GM18861 (cell line): ENCODE measurements around the gene NSD2.

Source experiments
- ATAC-seq: cut with Tn5 transposase; IDR thresholded peaks from one replicate; pipeline ENCODE4 v1.9.1; 2021; ENCODE audit not compliant: unreplicated experiment

NSD2 gene

DNA sequence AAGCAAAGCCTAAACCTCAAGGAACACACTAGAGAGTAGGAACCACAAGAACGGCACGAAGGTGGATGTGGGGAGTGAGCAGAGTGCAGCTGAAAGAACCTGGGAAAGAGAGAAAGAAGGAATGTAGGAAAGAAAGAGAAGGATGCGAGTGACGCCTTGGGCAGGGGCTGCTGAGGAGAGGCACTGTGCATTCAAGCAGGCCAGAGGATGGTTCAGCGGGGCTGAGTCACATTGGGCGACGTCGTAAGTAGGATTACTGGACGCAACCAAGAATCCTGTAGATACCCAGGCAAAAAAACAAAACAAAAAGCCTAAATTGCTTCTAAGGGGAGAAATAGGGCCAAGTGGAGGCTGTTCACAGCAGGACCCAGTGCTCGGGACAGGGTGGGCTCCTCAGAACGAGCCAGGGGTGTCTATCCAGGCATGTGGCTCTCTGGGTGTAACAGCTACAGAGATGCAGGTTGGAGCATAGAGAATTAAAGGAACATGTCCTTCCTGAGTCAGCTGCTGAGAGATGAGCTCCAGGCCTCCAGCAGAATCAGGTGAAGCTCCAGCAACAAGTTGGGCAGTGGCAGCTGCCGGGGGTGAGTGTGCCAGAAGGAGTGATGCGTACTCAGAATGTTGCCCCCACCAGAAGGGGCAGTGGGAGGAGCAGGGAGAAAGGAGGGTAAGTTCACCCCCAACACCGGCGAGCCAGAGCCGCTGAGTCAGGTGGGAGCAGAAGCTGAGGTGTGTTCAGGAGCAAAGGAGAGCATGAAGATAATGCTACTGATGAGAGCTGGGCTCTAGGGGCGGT is 98.9 kb downstream of the NSD2 start:
- ATAC-seq: no peak

DNA sequence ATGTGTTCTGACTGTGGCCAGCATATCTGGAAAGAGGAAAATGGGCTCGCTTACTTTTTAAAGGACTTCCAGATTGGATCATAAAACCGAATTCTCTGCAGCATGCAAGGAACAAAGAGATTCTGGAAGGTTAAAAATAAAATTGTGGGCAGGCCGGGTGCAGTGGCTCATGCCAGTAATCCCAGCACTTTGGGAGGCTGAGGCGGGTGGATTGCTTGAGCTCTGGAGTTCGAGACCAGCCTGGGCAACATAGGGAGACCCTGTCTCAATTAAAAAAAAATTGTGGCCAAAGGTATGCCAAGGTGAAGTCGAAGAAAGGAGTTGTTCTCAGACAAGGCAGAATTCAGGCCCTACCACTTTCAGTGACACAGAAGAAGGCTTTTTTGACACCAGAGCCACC is 99.7 kb downstream of the NSD2 start:
- ATAC-seq: no peak

DNA sequence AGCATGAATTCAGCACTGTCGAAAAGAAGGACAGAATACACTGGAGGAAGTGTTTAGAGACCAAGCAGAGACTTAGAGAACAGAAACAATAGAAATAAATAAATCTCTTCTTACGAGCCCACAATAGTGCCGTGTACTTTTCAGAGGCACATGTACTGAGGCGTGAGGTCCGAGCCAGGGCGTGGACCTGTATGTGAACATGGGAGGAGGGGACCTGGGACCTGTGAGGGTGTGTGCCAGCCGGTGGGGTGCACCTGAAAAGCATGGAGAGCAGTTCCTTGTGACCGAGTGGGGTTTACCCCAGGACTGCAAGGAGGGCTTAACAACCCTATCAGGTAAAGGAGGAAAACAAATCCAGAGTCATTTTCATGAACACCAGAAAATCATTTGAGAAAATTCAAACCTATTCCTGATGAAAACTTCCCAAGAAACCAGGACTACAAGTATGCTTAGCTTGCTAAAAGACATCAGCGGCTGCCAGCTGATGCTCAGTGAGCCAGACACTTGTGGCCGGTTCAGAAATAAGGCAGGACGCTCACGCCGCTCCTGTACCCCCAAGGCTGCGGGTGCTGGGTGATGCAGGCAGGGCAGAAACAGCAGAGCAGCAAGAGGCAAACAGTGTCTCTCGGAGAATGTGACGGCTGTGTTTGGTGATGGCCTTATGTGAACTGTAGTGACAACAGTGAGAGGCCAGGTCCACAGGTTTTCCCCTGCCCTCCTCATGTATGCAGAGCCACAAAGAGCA is 100.4 kb downstream of the NSD2 start:
- ATAC-seq: no peak

DNA sequence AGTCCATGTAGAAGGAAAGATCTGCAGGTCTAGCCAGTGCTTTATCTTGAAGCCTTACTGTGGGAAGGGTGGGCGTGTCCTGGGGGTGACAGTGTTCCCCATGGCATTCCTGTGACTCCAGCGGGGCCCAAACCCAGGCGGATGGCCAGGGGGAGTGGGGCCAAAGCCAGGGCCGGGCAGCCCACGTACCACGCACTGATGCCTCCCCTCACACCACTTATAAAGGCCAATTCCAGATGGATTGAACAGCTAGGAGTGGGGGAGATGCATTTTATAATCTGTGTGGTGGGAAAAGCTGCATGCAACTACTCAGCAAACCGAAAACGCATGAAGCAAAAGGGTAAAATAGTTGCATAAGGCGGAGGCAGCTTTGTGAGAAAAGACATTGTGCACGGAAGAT is 101.2 kb downstream of the NSD2 start:
- ATAC-seq: no peak

DNA sequence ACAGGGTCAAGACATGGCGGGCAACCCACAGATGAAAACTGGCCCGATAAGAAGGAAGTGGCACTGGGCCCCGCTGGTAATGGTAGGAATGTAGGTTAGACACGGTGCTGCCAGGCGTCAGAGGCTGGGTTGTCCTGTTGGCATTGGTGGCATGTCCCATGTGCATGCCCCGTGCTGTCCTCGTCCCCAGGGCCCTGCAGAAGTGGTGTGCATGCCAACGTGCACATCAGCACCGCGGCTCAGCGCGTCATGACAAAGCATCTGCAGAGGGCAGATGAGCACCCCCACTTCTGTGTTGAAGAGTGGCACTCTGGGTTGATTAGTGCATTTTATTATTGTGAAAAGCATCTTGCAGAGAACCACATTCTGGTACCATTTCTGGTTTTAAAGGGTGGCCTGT is 102.0 kb downstream of the NSD2 start:
- no peak for ATAC-seq

DNA sequence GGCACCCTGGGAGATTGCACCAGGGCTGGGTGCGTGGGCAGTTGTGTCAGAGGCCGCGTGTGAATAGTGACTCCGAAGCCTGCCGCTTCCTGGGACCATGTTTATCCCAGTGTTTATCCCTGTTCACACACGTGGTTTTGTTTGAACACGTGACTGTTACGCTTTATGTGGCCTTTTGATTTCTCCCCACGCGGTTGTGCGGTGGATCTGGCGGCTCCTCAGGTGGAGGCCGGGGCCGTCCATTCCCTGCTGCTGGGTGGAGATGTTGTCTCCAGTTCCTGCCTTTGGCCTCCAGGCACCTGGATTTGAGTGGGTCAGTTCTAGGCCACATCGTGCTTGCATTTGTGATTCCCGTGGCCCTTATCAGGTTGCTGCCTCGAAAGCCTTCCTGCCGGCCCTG is 102.5 kb downstream of the NSD2 start:
- ATAC-seq: no peak

DNA sequence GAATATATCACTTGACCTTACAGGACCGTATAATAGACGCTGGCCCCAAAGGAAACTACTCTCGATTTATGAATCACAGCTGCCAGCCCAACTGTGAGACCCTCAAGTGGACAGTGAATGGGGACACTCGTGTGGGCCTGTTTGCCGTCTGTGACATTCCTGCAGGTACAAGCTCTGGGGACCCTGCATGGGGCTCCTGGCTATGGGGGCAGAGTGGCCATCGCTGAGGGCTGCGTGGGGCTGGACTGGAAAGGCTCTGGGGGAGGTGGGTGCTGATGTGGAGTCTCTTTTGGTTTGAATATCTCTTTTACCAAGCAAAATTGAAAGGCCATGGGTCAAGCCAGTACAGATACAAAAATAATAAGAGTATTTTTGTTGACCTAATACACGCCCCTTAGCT is 103.6 kb downstream of the NSD2 start:
- no peak for ATAC-seq

DNA sequence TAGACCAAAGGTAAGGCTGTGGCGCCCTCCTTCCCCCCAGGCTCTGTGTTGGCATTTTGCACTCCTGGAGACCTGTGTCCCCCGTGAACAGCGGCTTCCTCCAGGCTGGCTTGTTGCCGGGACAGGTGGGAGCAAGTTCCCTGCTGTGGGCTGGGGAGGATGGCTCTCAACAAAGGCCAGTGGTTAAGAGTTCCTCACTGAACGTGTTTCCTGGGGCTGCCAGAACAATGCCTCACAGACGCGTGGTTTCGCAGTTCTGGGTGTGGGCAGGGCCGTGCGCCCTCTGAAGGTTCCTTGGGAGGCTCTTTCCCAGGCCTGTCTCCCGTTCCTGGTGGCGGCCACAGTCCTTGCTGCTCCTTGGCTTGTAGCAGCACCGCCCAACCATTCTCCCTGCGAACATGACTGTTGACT is 104.2 kb downstream of the NSD2 start:
- ATAC-seq: no peak

DNA sequence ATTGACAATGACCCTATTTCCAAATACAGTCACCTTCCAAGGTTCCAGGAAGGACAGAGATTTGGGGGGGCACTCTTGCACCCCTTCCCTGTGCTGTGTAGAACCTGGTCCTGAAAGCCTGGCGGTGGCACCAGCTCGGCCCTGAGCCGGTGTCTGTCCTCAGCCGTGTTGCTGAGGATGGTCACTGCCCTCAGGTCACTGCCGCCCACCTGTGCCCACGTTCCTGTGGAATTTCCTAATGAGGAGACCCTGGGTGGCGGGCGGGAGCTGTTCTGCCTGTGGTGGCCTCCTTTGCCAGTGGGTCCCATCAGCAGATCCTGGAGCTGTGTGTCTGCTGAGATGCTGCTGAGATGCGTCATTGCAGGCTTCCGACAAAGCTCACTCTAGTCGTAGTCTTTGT is 104.7 kb downstream of the NSD2 start:
- ATAC-seq: no peak

DNA sequence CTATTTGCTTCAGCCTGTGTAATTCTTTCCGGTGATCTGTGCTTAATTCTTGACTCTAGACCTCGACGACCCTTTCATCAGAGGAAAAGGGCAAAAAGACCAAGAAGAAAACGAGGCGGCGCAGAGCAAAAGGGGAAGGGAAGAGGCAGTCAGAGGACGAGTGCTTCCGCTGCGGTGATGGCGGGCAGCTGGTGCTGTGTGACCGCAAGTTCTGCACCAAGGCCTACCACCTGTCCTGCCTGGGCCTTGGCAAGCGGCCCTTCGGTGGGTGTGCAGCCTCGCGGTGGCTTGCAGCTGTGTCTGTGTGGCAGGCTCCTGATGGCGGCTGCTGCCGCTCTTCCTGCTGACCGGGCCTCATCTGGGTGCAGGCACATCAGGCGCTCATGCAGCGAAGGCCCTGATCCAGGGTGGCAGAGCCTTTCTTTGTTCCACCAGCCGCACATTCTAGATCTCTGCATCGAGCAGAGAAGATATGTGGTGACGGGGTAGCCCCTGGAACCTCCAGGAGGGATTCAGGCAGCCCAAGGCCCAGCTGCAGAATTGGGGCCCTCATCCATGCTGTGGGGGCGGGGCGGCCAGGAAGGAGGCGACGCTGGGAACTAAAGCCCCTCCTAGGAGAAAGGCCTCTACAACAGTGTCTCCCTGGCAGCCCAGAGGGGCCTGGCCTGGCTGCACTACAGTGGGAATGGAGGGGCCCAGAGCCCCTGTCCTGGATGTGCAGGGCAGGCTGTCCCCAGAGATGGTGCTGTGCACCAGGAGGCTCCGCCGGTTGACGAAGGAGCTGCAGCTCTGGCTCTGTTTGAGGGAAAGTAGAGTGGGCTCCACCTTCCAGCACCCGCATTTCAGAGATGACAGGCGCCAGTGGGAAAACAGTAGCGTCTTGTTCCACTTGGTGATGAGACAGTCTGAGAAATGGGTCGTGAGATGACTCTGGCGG is 105.5 kb downstream of the NSD2 start:
- ATAC-seq: no peak

DNA sequence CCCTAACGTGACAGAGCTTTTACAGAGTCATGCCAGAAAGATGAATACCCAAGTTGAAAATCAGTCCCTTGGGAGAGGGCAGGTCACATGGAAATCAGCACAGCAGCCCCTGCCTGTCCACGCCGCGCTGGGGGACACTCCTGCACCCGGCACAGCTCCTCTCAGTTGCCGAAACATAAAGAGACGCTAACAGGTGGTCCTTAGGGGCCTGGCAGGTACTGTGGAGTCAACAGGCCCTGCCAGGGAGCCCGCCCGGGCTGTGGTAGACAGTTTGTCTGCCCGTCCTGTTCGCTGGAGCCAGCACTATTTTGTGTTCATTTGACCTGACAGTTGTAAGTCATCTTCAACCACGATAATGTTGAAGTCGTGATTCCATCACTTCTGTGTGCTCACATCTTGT is 107.0 kb downstream of the NSD2 start:
- no peak for ATAC-seq

DNA sequence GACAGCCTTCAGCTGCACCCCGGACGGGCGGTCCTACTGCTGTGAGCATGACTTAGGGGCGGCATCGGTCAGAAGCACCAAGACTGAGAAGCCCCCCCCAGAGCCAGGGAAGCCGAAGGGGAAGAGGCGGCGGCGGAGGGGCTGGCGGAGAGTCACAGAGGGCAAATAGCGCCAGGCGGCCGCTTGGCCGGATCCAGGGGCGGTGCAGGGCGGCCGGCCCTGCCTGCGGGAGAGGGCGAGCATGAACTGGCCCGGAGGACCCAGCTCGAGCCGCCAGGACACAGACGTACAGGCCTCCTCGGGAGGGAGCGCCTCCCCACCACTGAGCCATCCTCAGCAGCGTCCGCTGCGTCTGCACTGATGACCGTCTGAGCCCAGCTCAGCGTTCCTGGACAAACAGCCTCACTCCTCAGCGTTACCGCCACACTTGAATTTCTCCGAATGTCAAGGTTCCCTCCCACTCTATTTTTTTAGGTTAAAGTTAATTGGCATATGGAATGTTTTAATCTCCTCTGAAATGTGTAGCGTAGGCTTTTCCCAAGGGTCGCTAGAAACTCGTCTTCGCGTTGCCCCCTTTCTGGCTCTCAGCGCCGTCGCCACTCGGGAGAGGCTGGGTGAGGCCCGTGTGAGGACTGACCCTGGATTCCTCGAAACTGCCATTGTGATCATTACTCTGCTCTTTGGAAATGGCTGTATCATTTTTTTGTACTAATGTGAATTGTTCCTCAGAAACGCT is 107.7 kb downstream of the NSD2 start:
- ATAC-seq: no peak

DNA sequence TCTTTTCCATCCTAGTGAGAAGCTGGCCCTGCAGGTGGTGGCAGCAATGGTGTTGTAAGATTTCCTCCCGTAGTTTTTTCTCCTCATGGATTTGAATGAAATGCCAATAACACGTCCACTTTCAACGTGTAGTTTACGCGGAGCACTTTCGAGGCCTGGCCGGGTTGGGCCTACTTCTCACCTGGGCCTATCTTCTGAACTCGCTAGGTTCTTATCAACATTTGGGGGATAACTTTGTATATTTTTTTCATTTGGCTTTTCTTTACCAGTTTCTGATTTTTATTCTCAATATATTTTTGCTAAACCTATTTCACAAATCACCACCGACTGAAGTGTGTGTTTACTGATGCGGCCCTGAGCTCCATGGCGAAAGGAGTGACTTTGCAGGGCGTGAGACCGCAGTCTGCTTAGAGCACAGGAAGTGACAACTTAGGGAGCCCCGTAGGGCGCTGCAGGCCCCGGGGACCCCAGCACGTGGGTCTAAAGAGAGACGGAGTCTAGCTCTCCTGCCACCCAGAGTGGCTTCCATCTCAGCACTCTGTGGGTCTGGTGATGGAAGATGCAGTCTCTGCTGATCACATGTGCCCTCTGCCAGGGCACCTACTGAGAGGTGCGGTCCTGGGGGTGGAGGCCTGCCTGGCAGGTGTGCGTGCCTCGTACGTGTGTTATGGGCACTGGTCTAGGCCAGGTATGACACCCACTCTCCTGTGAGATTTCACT is 108.4 kb downstream of the NSD2 start:
- no peak for ATAC-seq

DNA sequence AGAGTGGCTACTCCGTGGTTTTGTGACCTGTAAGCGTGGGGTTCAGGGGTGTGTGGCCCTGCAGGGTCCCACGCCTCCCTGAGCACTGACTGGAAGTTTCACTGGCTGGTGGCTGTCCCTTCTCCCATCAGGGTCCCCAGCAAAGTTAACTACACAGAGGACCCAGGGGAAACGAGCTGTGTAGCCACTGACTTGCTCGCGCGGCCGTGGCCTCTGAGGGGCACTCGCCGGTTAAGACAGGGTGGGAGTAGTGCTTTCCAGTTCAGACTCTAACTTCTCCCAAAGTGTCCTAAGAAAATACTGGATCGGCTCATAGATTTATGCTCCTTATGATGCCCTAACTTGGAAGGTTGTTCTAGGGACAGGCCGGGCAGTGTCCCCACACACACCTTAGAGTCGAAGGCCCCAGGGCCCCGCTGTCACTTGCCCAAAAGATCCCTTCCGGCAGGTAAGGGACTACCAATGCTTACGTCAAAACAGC is 109.4 kb downstream of the NSD2 start:
- ATAC-seq: no peak

DNA sequence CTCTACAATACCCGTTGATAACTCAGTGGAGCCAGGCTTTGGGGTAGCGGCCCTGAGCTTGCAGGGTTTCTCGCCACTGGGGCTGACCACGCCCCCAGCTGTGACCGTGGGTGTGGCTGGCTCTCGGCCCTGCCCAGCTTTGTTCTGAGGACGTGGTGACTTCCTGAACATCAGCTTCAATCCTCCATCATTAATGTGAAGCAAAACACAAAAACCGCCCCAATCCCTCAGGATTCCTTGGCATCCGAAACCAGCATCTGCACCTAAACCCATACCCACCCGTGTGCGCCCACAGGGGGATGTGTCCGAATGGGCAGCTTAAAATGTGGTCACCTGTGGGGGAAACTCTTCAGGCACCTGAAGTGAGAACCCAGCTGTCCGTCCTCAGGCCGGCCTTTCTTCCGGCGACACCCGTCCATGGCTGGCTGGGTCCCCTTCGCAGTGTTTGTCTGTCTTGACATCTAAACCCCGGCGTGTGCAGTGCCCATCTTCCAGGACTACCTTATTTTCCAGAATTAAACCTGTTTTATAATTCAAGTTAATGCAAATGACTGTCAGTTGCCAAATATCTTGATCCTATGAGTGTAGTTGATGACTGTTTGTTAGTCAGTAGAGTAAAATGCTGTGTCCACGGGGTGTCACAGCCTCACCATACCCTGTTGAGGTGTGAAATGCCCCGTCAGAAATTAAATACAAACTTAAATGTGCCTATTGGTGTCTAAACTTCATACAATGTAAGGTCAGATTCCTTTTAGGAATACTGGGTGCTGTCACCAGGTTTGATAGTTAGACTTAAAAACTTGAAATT is 110.3 kb downstream of the NSD2 start:
- no peak for ATAC-seq

DNA sequence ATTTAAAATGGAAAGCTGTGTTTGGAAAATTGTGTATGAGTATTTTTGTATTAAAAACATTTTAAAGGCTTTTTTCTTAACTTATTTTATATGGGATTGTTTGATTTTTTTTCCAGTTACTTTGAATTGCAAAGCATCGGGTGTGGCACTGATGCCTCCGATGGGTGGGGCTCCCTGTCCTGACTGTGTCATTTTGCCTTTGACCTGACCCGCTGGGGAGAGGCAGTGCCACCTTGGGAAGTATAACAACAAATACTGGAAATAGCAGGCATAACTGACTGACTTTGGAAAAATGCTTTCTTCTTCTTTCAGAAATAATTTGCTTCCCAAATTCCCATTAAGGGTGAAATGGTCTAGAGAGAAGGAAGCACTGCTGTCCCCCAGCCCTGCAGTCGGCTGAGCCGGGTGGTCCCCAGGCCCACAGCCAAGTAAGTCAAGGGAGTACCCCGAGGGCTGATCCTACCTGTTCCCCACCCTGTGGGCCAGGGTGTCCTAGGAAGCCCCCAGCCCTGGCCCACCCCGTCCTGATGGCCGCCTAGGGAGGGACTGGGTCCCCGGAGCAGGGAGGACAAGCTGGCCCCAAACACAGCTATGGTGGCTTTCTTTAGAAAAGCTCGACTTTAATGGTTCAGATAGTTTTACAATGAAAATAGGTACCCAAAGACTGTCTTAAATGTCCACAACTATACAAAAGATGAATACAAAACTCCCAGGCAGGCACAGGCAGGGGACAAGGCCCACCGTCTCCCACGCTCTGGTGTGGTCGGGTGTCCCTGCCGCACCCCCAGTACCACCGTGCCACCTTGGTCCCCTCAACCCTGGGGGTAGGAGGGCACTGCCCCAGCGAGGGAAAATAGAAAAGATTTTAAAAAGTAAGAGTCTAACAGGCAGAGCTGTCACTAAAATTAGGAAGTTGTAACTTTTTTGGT is 111.2 kb downstream of the NSD2 start:
- no peak for ATAC-seq

DNA sequence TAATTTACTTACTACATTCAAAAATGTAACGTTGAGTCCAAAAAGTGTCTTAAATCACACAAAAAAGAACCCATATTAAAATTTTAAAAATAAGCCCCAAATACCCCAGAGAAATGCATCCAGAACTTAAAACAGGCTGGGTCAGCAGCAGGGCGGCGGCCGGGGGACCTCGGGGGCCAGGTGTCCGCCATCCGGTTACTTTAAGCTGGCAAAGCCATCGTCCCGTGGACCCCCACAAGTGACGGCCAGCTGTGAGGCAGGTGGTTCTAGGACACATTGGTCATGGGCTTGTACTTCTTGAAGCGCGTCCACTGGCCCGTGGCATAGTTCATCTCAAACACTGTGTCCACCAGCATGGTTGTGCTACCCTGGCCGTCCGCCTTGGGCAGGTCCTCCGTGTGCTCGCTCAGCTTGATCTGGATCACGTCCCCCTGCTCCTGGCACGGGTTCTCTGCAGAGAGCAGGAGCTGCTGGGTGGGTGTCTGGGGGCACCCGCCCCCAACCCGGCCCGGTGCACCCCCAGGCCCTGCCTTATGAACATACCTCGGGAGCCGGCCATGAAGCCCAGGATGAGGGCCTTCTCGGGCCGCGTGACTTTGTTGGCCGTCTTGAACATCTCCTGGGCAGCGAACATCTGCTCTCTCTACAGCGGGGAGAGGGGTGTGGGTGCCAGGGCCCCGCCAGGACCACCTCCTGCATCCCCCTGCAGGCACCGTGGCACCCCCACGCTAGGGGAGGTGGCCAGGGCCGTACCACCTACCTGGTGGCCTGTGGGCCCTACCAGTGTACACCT is 112.1 kb downstream of the NSD2 start:
- no peak for ATAC-seq
